Stimulated activated naive CD8-positive, alpha-beta T cell treated with anti-CD3 and anti-CD28 coated beads, Interleukin-15, amount 100 ng/mL, for 72 hours (primary cell): ENCODE measurements around the gene SCFD1.

ENCODE experiments used
- ATAC-seq: fragments of 150-1000 bp; cut with Tn5 transposase; 2 replicates; pipeline ENCODE4 v1.10.0; 2021; ENCODE audit warnings: mild to moderate bottlenecking, moderate library complexity
- DNase-seq, 2 donors: peaks; one replicate each; pipeline ENCODE4 v3.0.0; 2021 to 2022
- H3K27ac Mint-ChIP-seq, 2 donors: one replicate each; pipeline ENCODE4 v1.8.0; 2022; ENCODE audit warnings: mild to moderate bottlenecking in 2 of 2, mixed read lengths in 2 of 2, moderate library complexity in 2 of 2
- H3K27me3 Mint-ChIP-seq: one replicate; pipeline ENCODE4 v1.8.0; 2022; ENCODE audit warnings: mixed read lengths
- H3K4me1 Mint-ChIP-seq: one replicate; pipeline ENCODE4 v1.8.0; 2022; ENCODE audit warnings: mild to moderate bottlenecking, mixed read lengths
- H3K4me3 Mint-ChIP-seq, 2 donors: one replicate each; pipeline ENCODE4 v1.8.0; 2022; ENCODE audit warnings: mild to moderate bottlenecking in 2 of 2, mixed read lengths in 2 of 2, moderate library complexity in 1 of 2
- H3K9me3 Mint-ChIP-seq, 2 donors: one replicate each; pipeline ENCODE4 v1.8.0; 2022; ENCODE audit warnings: mixed read lengths in 2 of 2

Gene SCFD1

DNA sequence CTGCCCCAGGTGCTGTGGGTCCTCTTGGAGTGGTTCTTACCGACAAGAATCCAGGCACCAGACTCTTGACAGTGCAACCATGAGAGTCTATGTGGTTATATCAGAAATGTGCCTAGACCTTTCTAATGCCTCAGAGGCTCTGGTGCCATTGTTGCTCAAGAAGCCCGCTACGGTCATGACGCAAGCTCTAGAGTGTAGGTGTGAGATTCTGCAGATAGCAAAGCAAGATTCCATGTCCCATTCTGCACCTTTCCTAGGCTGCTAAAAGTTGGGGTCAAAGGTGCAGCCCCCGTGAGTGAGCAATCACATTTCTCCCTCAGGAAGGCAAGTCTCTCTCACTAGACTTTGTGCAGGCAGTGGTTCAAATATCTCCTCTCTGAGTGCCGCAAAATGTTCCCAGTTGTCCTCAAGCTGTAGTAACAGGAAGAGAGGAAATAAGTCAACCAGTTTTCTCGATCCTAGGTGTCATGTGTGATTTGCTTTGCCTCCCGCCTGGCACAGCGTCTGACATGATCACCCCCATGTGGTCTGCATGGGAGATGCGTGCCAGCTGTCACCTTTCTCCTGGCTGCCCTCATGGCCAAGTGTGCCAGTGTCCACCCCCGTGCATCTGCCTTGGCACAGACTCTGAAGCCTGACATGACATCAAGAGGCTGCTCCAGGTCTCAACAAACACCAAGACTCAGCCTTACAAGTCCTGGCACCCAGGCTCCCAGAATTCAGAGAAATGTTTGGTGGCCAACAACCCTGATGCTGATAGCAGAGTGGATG is 129.7 kb downstream of the SCFD1 start:
- H3K27me3 Mint-ChIP-seq = peaks cover 16% of the 10 kb centered on the region
- peak; percentile 55 for ATAC-seq

GRCh38 chr14:30753452-30753851 is 131.3 kb downstream of the SCFD1 start:
- no peak for DNase-seq
- no peak for ATAC-seq
- H3K9me3 Mint-ChIP-seq = no peaks in the 10 kb centered on the region
- H3K27ac Mint-ChIP-seq = no peak overlapping the region
- no peak overlapping the region for H3K4me3 Mint-ChIP-seq
- no peaks in the 10 kb centered on the region for H3K4me1 Mint-ChIP-seq
- peaks cover 8% of the 10 kb centered on the region for H3K27me3 Mint-ChIP-seq

More for the DNA sequence above, 129.7 kb downstream of the SCFD1 start:
- Mint-ChIP-seq H3K9me3 (no peaks in the 10 kb centered on the region), H3K4me1 (no peaks in the 10 kb centered on the region), H3K4me3 (no peak overlapping the region), H3K27ac (peak overlapping the region in 1 of 2 donors; percentile 27)
- DNase-seq = peak in 1 of 2 donors; percentile 9

DNA sequence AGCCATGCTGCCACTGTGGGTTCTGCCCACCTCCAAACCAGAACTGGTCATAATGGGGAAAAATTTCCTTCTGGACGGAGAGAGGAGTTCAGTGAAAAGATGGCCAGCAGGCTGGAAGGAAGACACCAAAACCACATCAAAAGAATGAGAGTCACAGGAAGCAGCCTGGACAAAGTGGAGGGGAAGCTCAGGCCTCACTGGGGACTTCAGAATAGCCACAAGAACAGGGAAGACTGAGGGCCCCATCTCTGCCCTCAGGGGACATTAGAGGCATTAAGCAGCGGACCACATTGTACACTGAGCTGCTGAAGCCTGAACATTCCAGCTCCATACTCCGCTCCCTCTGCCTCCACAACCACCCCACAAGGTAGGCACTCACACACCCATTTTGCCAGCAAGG is 132.7 kb downstream of the SCFD1 start:
- H3K27me3 Mint-ChIP-seq = peaks cover 8% of the 10 kb centered on the region
- ATAC-seq (no peak), DNase-seq (no peak)
- H3K27ac Mint-ChIP-seq = no peak overlapping the region
- no peaks in the 10 kb centered on the region for H3K4me1 Mint-ChIP-seq
- no peak overlapping the region for H3K4me3 Mint-ChIP-seq
- H3K9me3 Mint-ChIP-seq = no peaks in the 10 kb centered on the region

- Mint-ChIP-seq H3K4me1 (no peaks in the 10 kb centered on the region), H3K27ac (no peak overlapping the region), H3K27me3 (peaks cover 8% of the 10 kb centered on the region), H3K4me3 (no peak overlapping the region), H3K9me3 (no peaks in the 10 kb centered on the region)
- no peak for DNase-seq
- ATAC-seq = no peak
Measured at GRCh38 chr14:30756594-30756993, 134.5 kb downstream of the SCFD1 start.

GRCh38 chr14:30757082-30757481 is 135.0 kb downstream of the SCFD1 start:
- ATAC-seq = no peak
- Mint-ChIP-seq H3K4me1 (no peaks in the 10 kb centered on the region), H3K9me3 (peaks cover 0 to 3% of the 10 kb centered on the region in 2 donors), H3K27me3 (peaks cover 4% of the 10 kb centered on the region), H3K4me3 (no peak overlapping the region), H3K27ac (no peak overlapping the region)
- no peak for DNase-seq

GRCh38 chr14:30759172-30760125 is 137.3 kb downstream of the SCFD1 start:
- peaks cover 7% of the 10 kb centered on the region for H3K27me3 Mint-ChIP-seq
- DNase-seq = no peak
- ATAC-seq = no peak
- no peaks in the 10 kb centered on the region for H3K4me1 Mint-ChIP-seq
- peaks cover 10 to 17% of the 10 kb centered on the region in 2 donors for H3K9me3 Mint-ChIP-seq
- H3K27ac Mint-ChIP-seq = no peak overlapping the region
- H3K4me3 Mint-ChIP-seq = no peak overlapping the region

DNA sequence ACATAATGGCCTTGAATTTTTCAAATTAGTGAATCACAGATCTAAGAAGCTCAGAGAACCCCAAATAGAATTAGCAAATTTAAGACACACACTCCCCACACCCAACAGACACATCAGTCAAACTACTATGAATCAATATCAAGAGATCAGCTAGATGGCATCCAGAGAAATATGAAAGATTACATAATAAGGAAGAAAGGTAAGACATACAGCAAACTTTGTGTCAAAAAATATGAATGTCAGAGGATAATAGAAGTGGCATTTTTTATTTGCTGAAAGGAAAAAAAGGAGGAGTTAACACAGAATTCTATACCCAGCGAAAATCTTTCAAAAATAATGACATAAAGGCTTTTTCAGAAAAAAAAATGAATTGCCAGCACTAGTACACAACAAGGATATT is 141.8 kb downstream of the SCFD1 start:
- Mint-ChIP-seq H3K27ac (no peak overlapping the region), H3K4me1 (no peaks in the 10 kb centered on the region), H3K9me3 (peaks cover 10 to 21% of the 10 kb centered on the region in 2 donors), H3K27me3 (peaks cover 15% of the 10 kb centered on the region), H3K4me3 (no peak overlapping the region)
- DNase-seq (no peak), ATAC-seq (no peak)

DNA sequence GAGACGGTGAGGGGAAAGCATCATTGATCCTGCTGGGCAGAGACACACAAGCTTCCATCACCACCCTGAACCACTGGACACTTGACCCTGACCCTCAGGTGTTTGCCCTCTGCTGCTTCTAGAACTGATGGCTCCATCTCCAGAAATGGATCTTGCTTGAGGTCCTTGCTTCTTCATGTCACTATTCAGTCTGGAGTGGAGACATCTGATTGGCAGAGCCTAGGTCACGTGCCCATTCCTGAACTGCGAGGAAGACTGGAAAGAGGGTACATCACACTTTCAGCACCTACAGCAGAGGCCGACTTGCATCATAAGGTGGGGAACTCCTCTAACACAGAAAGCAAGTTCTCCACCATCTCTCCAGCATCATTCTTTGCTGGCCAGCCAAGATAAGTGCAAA is 145.5 kb downstream of the SCFD1 start:
- no peaks in the 10 kb centered on the region for H3K4me1 Mint-ChIP-seq
- H3K9me3 Mint-ChIP-seq = peaks cover 10 to 17% of the 10 kb centered on the region in 2 donors
- H3K27ac Mint-ChIP-seq = no peak overlapping the region
- H3K27me3 Mint-ChIP-seq = peaks cover 48% of the 10 kb centered on the region
- H3K4me3 Mint-ChIP-seq = no peak overlapping the region
- no peak for ATAC-seq
- no peak for DNase-seq

DNA sequence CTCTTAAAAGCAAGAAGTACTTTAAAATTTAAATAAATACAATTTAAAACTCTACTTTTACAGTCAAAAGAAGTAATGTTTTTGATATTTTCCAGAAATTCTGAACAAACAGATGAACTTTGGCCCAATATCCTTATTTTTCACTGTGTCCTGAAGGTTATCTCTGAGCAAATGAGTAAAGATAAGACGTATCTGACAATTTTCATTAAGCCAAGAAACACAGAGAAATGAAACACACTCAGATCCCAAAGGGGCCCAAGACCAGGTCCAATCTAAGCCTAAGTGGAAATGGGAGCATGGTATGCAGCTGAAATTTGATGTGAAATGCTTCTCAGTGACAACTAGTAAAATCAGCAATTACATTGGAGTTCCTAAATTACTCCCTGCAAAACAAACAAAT is 146.7 kb downstream of the SCFD1 start:
- Mint-ChIP-seq H3K27me3 (peaks cover 49% of the 10 kb centered on the region), H3K9me3 (peaks cover 5 to 11% of the 10 kb centered on the region in 2 donors), H3K27ac (no peak overlapping the region), H3K4me3 (no peak overlapping the region), H3K4me1 (no peaks in the 10 kb centered on the region)
- DNase-seq (no peak), ATAC-seq (no peak)

DNA sequence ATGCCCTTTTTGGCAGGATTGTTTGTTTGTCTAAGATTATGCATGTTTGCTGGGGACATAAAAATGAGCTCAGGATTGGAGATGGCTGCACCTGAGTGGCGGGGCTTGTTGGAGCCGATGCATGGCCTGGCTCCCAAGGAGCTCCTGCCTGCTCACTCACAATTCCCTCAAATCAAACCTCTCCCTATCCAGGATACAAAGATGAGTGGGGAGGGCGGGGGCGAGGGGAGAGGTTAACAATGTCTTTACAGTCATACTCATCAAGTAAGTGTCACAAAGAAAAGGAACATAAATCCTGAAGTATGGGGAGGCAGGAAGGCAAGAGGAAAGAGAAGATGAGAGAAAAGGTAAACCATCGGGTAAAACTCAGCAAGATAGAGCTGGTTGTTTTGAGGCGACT is 148.3 kb downstream of the SCFD1 start:
- ATAC-seq (no peak), DNase-seq (no peak)
- no peaks in the 10 kb centered on the region for H3K9me3 Mint-ChIP-seq
- H3K4me1 Mint-ChIP-seq = no peaks in the 10 kb centered on the region
- H3K27ac Mint-ChIP-seq = no peak overlapping the region
- no peak overlapping the region for H3K4me3 Mint-ChIP-seq
- peaks cover 42% of the 10 kb centered on the region for H3K27me3 Mint-ChIP-seq

- Mint-ChIP-seq H3K27ac (no peak overlapping the region), H3K9me3 (no peaks in the 10 kb centered on the region), H3K27me3 (peaks cover 45% of the 10 kb centered on the region), H3K4me1 (no peaks in the 10 kb centered on the region), H3K4me3 (no peak overlapping the region)
- ATAC-seq (no peak), DNase-seq (no peak)
Measured at GRCh38 chr14:30771595-30771994, 149.5 kb downstream of the SCFD1 start.

DNA sequence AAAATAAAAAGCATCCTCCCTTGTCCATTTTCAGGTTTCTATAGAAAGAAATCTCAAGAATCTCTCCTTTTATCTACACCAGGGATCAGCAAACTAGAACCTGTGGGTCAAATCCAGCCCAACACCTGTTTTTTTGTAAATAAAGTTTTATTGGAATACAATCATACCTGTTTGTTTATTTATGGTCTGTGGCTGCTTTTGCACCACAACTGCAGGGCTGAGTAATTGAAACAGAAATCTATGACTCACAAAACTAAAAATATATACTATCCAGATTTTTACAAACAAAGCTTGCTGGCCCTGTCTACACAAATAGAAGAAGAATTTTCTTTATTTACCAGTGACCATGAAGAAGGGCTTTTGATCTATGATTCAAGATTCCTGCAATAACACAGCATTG is 157.1 kb downstream of the SCFD1 start:
- no peak overlapping the region for H3K4me3 Mint-ChIP-seq
- no peak for ATAC-seq
- H3K27ac Mint-ChIP-seq = no peak overlapping the region
- peaks cover 14% of the 10 kb centered on the region for H3K27me3 Mint-ChIP-seq
- DNase-seq = no peak
- H3K9me3 Mint-ChIP-seq = no peaks in the 10 kb centered on the region
- H3K4me1 Mint-ChIP-seq = no peaks in the 10 kb centered on the region
